ENCODE measurements around the gene IRAK1.

The IRAK1 gene

DNA sequence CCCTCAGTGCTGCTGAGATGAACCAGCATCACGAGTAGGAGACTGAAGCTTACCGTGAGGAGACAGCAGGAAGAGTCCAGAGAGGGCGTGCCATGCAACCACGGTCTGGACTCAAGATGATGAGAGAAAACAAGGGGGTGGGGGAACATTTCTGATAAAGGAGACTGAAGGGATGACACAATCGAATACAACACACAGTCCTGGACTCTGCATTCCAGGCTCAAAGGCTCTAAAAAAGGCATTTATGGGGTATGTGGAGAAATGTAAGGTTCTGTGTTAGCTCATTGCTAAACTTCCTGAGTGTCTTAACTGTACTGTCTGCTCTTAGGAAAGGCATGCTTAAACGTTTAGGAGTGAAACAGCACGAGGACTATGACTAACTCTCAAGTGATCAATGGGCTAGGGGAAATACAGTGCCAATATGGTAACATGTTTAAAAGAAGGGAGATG lies 20.6 kb upstream of the IRAK1 start:
- DNase-seq (ENCODE audit: low spot score), result no peak

DNA sequence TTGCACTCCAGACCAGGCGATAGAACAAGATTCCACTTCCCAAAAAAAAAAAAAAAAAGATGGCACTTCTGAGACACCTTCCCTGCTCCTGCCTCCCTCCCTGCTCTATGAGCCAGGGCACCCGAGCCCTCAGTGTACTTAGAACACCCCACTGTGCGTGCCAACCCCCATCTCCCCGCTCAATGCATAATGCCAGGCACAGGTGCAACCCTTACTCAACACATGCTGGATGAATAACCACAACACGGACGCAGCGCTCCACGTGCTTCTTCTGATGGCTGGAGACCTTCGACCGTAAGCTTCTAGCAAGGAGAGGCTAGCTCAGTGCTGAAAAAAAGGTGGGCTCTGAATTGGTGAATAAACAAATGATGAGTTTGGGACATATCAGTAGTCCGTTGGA lies 19.9 kb upstream of the IRAK1 start:
- no peak for DNase-seq (ENCODE audit: low spot score)

DNA sequence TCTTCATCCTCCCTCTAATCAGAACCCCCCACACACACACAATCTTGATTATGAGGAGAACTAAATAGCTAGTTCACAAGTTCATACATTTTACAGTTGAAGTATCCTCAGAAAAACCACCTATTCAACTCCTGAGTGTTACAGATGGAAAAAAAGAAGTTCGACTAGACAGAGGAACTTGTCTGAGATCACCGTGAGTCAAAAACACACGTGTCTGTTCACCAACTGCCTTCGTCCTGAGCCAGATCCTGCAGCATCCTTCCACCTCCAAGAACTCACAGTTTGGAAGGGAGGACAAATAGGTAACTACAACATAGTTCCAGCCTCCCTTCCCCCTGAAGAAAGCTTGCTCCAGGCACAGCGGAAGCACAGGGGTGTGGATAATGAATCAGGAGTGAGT lies 19.0 kb upstream of the IRAK1 start:
- DNase-seq (ENCODE audit: low spot score), result no peak

- DNase-seq (ENCODE audit: low spot score), result no peak
These were observed 18.1 kb upstream of the IRAK1 start for GRCh38 chrX:154037754-154038153.

GRCh38 chrX:154036513-154036912 lies 16.8 kb upstream of the IRAK1 start:
- DNase-seq (ENCODE audit: low spot score), result no peak

- DNase-seq (ENCODE audit: low spot score), result no peak
These were observed 14.1 kb upstream of the IRAK1 start for GRCh38 chrX:154033848-154034247.

GRCh38 chrX:154032653-154033052 lies 13.0 kb upstream of the IRAK1 start:
- no peak for DNase-seq (ENCODE audit: low spot score)

GRCh38 chrX:154032160-154032559 lies 12.5 kb upstream of the IRAK1 start:
- no peak for DNase-seq (ENCODE audit: low spot score)

GRCh38 chrX:154030715-154031305 lies 11.1 kb upstream of the IRAK1 start:
- no peak for DNase-seq (ENCODE audit: low spot score)

DNA sequence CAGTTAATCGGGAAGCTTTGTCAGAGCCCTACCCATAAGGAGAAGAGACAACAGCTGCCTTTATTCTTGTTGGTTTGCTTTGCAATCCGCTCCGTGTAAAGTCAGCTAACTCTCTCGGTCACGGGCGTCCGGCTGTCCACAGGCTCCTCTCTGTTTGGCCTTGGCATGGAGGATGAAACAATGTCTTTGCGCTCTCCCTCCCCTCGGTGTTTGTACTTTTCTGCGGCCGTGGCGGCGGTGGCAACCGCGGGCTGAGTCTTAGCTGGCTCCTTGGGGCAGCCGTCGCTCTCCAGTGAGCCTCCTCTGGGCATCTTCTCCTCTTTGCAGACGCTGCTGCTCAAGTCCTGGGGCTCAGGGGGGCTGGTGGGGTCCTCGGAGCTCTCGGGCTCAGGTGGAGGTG lies 10.6 kb upstream of the IRAK1 start:
- peak; percentile 68 for DNase-seq (ENCODE audit: low spot score)

- DNase-seq (ENCODE audit: low spot score), result no peak
These were observed 9.7 kb upstream of the IRAK1 start for GRCh38 chrX:154029439-154029838.

GRCh38 chrX:154028502-154029184 lies 8.9 kb upstream of the IRAK1 start:
- no peak for DNase-seq (ENCODE audit: low spot score)

GRCh38 chrX:154027986-154028385 lies 8.3 kb upstream of the IRAK1 start:
- no peak for DNase-seq (ENCODE audit: low spot score)

GRCh38 chrX:154027022-154027402 lies 7.3 kb upstream of the IRAK1 start:
- no peak for DNase-seq (ENCODE audit: low spot score)

DNA sequence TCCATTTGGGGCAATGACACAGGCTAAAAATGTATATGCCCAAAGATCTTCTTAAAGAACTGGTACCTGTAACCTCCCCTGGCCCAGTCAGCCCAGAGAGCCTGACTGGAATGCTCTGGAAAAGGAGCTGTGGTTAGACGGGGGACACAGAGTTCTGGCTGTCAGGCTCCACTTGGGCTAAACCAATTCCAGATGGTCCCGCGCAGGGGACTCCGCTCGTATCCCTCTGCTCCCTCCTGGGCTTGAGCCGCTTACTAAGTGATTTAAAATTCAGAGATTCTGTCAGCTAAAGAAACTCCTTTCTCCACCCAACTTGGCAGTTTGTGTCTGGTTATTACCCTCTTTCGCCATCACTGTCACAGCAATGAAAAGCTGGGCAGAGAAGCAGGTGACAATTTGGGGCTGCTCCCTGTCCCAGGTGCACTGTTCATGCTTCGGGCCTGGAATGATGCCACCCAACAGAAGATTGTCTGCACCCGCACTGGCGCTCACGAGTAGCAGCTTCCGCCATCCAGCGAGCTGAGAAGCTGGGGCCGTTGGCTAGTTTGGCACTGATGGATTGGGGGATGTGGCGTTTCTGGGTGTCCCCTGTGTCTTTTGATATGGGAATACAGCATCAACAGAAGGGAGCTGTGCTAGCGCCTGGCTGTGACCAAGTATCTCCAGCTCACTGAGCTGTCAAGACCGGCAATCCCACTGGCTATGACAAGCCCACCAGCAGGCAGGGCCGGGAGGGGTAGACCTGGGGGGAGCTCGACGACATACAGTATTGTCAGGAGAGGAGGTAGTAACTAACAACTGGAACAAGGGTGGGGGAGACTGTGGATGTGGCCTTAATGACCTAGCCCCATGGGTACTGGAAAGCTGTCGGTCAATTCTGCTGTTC lies 6.7 kb upstream of the IRAK1 start:
- DNase-seq (ENCODE audit: low spot score), result no peak

- no peak for DNase-seq (ENCODE audit: low spot score)
These were observed 5.5 kb upstream of the IRAK1 start for GRCh38 chrX:154025230-154025629.

DNA sequence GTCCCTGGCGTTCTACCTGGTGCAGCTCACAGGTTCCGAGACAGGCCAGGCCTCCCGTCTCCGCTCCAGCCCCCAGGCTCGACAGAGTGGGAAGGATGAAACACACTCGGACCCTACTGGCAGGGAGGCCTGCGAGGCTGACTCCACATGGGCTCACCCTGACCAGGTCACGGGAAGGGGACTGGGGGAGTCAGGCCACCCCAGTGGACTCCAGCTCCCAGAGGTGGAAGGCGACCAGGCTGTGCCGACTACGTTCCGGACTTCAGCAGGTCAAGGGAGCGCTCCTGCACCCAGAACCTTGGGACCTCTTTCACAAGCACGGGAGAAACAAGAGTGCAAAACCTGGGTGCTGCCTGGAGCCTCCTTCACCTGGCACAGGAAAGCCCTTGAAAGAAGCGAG lies 4.6 kb upstream of the IRAK1 start:
- no peak for DNase-seq (ENCODE audit: low spot score)

DNA sequence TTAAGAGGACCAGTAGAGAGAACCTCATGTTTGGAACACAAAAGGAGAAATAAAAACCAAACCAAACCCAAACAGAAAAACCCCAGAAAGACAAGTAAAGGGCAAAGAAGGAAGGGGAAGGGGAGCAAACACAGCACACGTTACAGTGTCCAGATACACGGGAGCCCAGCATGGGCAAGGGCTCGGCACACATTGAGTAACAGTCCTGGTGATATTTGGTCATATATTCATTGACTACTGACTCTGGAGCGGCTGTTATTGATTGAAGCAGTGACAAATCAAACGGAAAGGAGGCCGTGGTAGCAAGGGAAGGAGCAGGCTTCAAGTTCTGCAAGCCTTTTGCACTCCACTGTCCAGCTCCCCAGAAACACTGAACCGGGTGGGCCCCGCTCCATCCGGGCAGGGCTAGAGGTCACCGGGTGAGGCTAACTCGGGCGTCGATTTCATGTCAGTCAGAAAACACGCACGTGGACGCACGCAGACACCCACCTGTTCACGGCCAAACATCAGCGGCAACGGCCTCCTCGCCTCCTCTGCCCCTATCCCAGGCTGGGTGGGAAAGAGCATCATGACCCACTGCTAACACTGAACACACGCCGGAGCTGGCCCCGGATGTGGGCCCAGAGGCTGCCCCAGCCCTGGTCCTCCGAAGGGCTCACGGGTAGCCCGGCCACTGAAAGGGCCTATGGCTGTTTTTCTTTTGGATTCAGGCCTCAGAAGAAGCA lies 3.7 kb upstream of the IRAK1 start:
- DNase-seq (ENCODE audit: low spot score), result no peak

GRCh38 chrX:154022108-154022507 lies 2.4 kb upstream of the IRAK1 start:
- no peak for DNase-seq (ENCODE audit: low spot score)

DNA sequence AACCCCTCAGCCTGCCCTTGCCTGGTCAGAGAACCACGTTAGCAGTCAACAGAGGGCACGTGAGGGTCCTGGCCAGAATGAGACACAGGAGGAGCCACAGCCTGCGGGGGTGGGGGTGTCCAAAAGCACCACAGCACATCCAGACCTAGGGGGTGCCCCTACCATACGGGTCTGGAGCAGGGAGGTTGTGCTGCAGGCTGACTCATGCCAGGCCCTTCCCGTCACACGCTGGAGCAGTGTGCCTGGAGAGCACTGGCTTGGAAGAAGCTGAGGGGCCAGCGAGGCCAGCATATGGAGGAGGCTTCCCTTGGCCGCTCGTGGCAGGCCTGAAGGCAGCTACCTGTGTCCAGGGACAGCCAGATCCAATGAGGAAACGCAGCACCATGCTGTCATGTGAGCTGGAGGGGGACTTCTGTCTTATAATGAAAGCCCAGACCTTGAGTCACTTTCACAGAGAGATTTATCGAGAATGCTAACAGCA lies 1.5 kb upstream of the IRAK1 start:
- no peak for DNase-seq (ENCODE audit: low spot score)

GRCh38 chrX:154020536-154021115 lies 924 bp upstream of the IRAK1 start:
- no peak for DNase-seq (ENCODE audit: low spot score)

DNA sequence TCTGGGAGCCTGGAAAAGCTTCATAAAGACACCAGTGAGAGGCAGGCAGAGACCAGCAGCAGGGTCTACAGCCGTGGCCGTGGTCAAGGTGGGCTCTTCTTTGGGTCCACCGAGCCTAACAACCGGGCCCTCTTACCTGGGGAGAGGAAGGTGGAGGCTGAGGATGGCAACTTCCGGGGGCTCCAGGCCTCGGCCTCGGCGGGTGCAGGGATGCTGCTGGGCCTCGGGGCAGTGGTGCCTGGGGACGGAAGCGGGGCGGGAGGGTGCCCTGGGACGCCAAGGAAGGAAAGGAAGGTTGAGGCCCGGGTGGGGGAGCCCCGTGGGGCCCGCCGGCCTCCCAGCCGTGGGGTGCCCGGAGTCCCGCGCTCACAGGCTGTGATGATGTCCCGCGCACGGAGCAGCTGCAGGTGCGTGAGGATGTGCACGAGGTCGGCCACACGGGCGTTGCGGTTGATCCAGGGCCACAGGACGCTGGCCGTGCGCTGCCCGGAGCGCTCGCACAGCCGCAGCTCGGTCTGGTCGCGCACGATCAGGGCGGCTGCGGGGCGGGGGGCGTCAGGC lies 561 bp downstream of the IRAK1 start:
- no peak for DNase-seq (ENCODE audit: low spot score)
